Naive thymus-derived CD4-positive, alpha-beta T cell (primary cell): Measurements from ENCODE around the gene PRKAG2. TPM values are rescaled to one million over a fixed set of nuclear protein-coding genes. Genes with fewer than 3 reads are reported as not detected.

ENCODE experiments used
- ATAC-seq: fragments of 150-1000 bp; cut with Tn5 transposase; 2 replicates; pipeline ENCODE4 v1.10.0; 2021; ENCODE audit warnings: mild to moderate bottlenecking, moderate library complexity
- CTCF ChIA-PET: fragments of 350-600 bp; sonication (Branson Sonifier 250); formaldehyde crosslinking; loops from one replicate; lab custom pipeline; 2021; ENCODE audit warnings: antibody characterized with exemption; lab: Charles Lee
- POLR2A ChIA-PET: fragments of 350-600 bp; sonication (Branson Sonifier 250); formaldehyde crosslinking; loops from one replicate; lab custom pipeline; 2021; ENCODE audit warnings: antibody characterized with exemption, inconsistent platforms; lab: Charles Lee
- DNase-seq, 9 donors: peaks; one replicate each; pipeline versions ENCODE4 v3.0.0 to v3.0.0-alpha.2; 2020 to 2022; ENCODE audit warnings: mixed read lengths in 1 of 9
- H3K27ac ChIP-seq: one replicate; pipeline ENCODE4 v1.7.0; 2013; ENCODE audit warnings: mild to moderate bottlenecking, low read depth, low read length, moderate library complexity
- H3K27me3 ChIP-seq, 2 donors: one replicate each; pipeline ENCODE4 v1.7.0; 2013; ENCODE audit warnings: low read length in 2 of 2, mild to moderate bottlenecking in 2 of 2, moderate library complexity in 2 of 2; ENCODE audit not compliant: control insufficient read depth in 2 of 2, insufficient read depth in 2 of 2
- H3K36me3 ChIP-seq, 3 experiments: 1 replicate in 2 of 3; 2 replicates in 1 of 3; pipeline ENCODE4 v1.7.0; 2013; ENCODE audit warnings: low read length in 3 of 3, mild to moderate bottlenecking in 3 of 3, moderate library complexity in 1 of 3; ENCODE audit not compliant: insufficient read depth in 3 of 3, control insufficient read depth in 2 of 3
- H3K4me1 ChIP-seq, 2 donors: one replicate each; pipeline ENCODE4 v1.7.0; 2013; ENCODE audit warnings: low read length in 2 of 2, mild to moderate bottlenecking in 2 of 2, moderate library complexity in 1 of 2; ENCODE audit not compliant: control insufficient read depth in 2 of 2, insufficient read depth in 2 of 2
- H3K4me3 ChIP-seq: 2 replicates; pipeline ENCODE4 v1.7.0; 2013; ENCODE audit warnings: mild to moderate bottlenecking, low read length
- H3K9me3 ChIP-seq, 3 experiments: 1 replicate in 2 of 3; 2 replicates in 1 of 3; pipeline ENCODE4 v1.7.0; 2013; ENCODE audit warnings: low read length in 3 of 3; ENCODE audit not compliant: control insufficient read depth in 2 of 3
- H3K27ac Mint-ChIP-seq, 9 donors: one replicate each; pipeline ENCODE4 v1.8.0; 2020 to 2022; ENCODE audit warnings: mixed read lengths in 9 of 9, mild to moderate bottlenecking in 8 of 9, moderate library complexity in 5 of 9, inconsistent platforms in 2 of 9
- H3K27me3 Mint-ChIP-seq, 5 donors: one replicate each; pipeline ENCODE4 v1.8.0; 2021 to 2022; ENCODE audit warnings: mixed read lengths in 5 of 5, mild to moderate bottlenecking in 1 of 5
- H3K36me3 Mint-ChIP-seq, 5 donors: one replicate each; pipeline ENCODE4 v1.8.0; 2020 to 2022; ENCODE audit warnings: mixed read lengths in 5 of 5, mild to moderate bottlenecking in 3 of 5, inconsistent platforms in 1 of 5
- H3K4me1 Mint-ChIP-seq, 7 donors: one replicate each; pipeline ENCODE4 v1.8.0; 2020 to 2022; ENCODE audit warnings: mixed read lengths in 7 of 7, mild to moderate bottlenecking in 3 of 7, inconsistent platforms in 1 of 7
- H3K4me3 Mint-ChIP-seq, 10 donors: one replicate each; pipeline ENCODE4 v1.8.0; 2020 to 2022; ENCODE audit warnings: mild to moderate bottlenecking in 10 of 10, mixed read lengths in 10 of 10, moderate library complexity in 6 of 10, inconsistent platforms in 2 of 10
- H3K9me3 Mint-ChIP-seq, 11 donors: one replicate each; pipeline ENCODE4 v1.8.0; 2020 to 2022; ENCODE audit warnings: mixed read lengths in 11 of 11, mild to moderate bottlenecking in 4 of 11, inconsistent platforms in 1 of 11, moderate library complexity in 1 of 11
- intact Hi-C, 2 donors: fragments of 100-400 bp; cut with micrococcal nuclease; formaldehyde crosslinking; loops; one replicate each; pipeline ENCODE4 v1.15.1; 2023
- polyA plus RNA-seq, 2 donors: library from polyadenylated mRNA; unstranded; fragments of 300-500 nt; fragmentation: Illumina TruSeq; gene quantifications; one replicate each; pipeline ENCODE4 v1.2.3, GENCODE V29; 2021
- total RNA-seq, 6 experiments: library from RNA in 5 of 6; stranded (reverse) in 5 of 6; gene quantifications; 1 replicate in 5 of 6; 2 replicates in 1 of 6; pipeline ENCODE4 v1.2.3 and lab custom pipeline; 2021 to 2026

The PRKAG2 gene
- total and polyA plus RNA-seq, 7 experiments from 2014 or later: 15.0 to 74.4 (median 55.7) TPM

GRCh38 chr7:151529842-151530241, 347.1 kb downstream of the PRKAG2 start:
- Mint-ChIP-seq H3K4me3 (no peak overlapping the region), H3K4me1 (no peaks in the 10 kb centered on the region), H3K27ac (no peak overlapping the region), H3K36me3 (peaks cover 0 to 9% (median 4%) of the 10 kb centered on the region in 5 donors), H3K27me3 (peaks cover 0 to 11% (median 0%) of the 10 kb centered on the region in 5 donors), H3K9me3 (peaks cover 6 to 44% (median 13%) of the 10 kb centered on the region in 11 donors)
- intact Hi-C loops: no loop called here
- Histone ChIP-seq H3K27me3 (no peaks in the 10 kb centered on the region), H3K9me3 (peaks cover 0 to 5% (median 0%) of the 10 kb centered on the region in 3 experiments), H3K27ac (no peak overlapping the region), H3K4me3 (no peak overlapping the region), H3K36me3 (no peaks in the 10 kb centered on the region), H3K4me1 (no peaks in the 10 kb centered on the region)
- DNase-seq (no peak), ATAC-seq (no peak)
- ChIA-PET POLR2A (interaction anchor here (0.7 to 0.9 kb wide), 2 partner anchors 8 to 21 kb away, joined by 3 read pairs; no protein-coding TSS in a partner anchor), CTCF (no interaction called here)

- no peak overlapping the region for H3K27ac Mint-ChIP-seq
- peaks cover 0 to 3% (median 2%) of the 10 kb centered on the region in 5 donors for H3K36me3 Mint-ChIP-seq
- H3K27me3 ChIP-seq: no peaks in the 10 kb centered on the region
- H3K4me1 ChIP-seq: peaks cover 7 to 8% of the 10 kb centered on the region in 2 donors
- H3K9me3 Mint-ChIP-seq: peaks cover 0 to 19% (median 4%) of the 10 kb centered on the region in 11 donors
- peaks cover 0 to 15% (median 0%) of the 10 kb centered on the region in 5 donors for H3K27me3 Mint-ChIP-seq
- peaks cover 0 to 2% (median 0%) of the 10 kb centered on the region in 3 experiments for H3K9me3 ChIP-seq
- H3K4me3 ChIP-seq: no peak overlapping the region
- ChIA-PET CTCF (interaction anchor here (1.9 kb wide), 1 partner anchor 107 kb away, joined by 6 read pairs; no protein-coding TSS in a partner anchor), POLR2A (interaction anchor here (0.6 kb wide), 1 partner anchor 40 kb away, joined by 3 read pairs; no protein-coding TSS in a partner anchor)
- no peak overlapping the region for H3K27ac ChIP-seq
- H3K36me3 ChIP-seq: no peaks in the 10 kb centered on the region
- DNase-seq (no peak), ATAC-seq (no peak)
- intact Hi-C loops: loop anchor here in 1 of 2 donors (5.0 kb wide), 1 partner anchor 1152 kb away; the partner anchor contains the start of gene XRCC2
- peaks cover 0 to 9% (median 3%) of the 10 kb centered on the region in 7 donors for H3K4me1 Mint-ChIP-seq
- H3K4me3 Mint-ChIP-seq: no peak overlapping the region
Measured at GRCh38 chr7:151524845-151525244, 352.1 kb downstream of the PRKAG2 start.

GRCh38 chr7:151524331-151524730, 352.6 kb downstream of the PRKAG2 start:
- no peaks in the 10 kb centered on the region for H3K27me3 ChIP-seq
- Mint-ChIP-seq H3K4me1 (peaks cover 0 to 9% (median 3%) of the 10 kb centered on the region in 7 donors), H3K9me3 (peaks cover 0 to 17% (median 4%) of the 10 kb centered on the region in 11 donors), H3K4me3 (no peak overlapping the region), H3K27ac (no peak overlapping the region), H3K27me3 (peaks cover 0 to 16% (median 0%) of the 10 kb centered on the region in 5 donors), H3K36me3 (peaks cover 0 to 5% (median 0%) of the 10 kb centered on the region in 5 donors)
- POLR2A ChIA-PET: no interaction called here
- H3K36me3 ChIP-seq: no peaks in the 10 kb centered on the region
- no peaks in the 10 kb centered on the region for H3K9me3 ChIP-seq
- CTCF ChIA-PET: interaction anchor here (1.9 kb wide), 1 partner anchor 108 kb away, joined by 6 read pairs; no protein-coding TSS in a partner anchor
- no peak overlapping the region for H3K27ac ChIP-seq
- DNase-seq (no peak), ATAC-seq (no peak)
- H3K4me1 ChIP-seq: peaks cover 7 to 8% of the 10 kb centered on the region in 2 donors
- intact Hi-C loops: loop anchor here in 1 of 2 donors (5.0 kb wide), 1 partner anchor 1153 kb away; the partner anchor contains the start of gene XRCC2
- H3K4me3 ChIP-seq: no peak overlapping the region

- peak overlapping the region in 7 of 9 donors; percentile 95 to 99 (median 98) for H3K27ac Mint-ChIP-seq
- intact Hi-C loops: loop anchor here (1.0 to 5.0 kb wide), 9 partner anchors 112 to 1157 kb away; partner anchors contain the start of genes GALNT11 (in 1 of the 2), PRKAG2 (in 1 of the 2) and XRCC2 (in 1 of the 2)
- POLR2A ChIA-PET: interaction anchor here (0.6 to 2.1 kb wide), 6 partner anchors 12 to 356 kb away, joined by 3 to 11 read pairs (median 4); partner anchors contain the start of gene PRKAG2
- DNase-seq (peak in 8 of 9 donors; percentile 5 to 42 (median 32)), ATAC-seq (no peak)
- Histone ChIP-seq H3K27me3 (no peaks in the 10 kb centered on the region), H3K4me3 (peak overlapping the region; percentile 91), H3K9me3 (no peaks in the 10 kb centered on the region), H3K36me3 (no peaks in the 10 kb centered on the region), H3K4me1 (peaks cover 22 to 24% of the 10 kb centered on the region in 2 donors), H3K27ac (peak overlapping the region; percentile 65)
- H3K4me1 Mint-ChIP-seq: peaks cover 25 to 36% (median 32%) of the 10 kb centered on the region in 7 donors
- H3K4me3 Mint-ChIP-seq: peak overlapping the region; percentile 87 to 97 (median 94)
- H3K36me3 Mint-ChIP-seq: peaks cover 0 to 5% (median 0%) of the 10 kb centered on the region in 5 donors
- H3K27me3 Mint-ChIP-seq: peaks cover 0 to 12% (median 0%) of the 10 kb centered on the region in 5 donors
- H3K9me3 Mint-ChIP-seq: peaks cover 0 to 8% (median 0%) of the 10 kb centered on the region in 11 donors
- CTCF ChIA-PET: no interaction called here
Measured at GRCh38 chr7:151520419-151521261, 356.3 kb downstream of the PRKAG2 start.

GRCh38 chr7:151519765-151520418, 357.0 kb downstream of the PRKAG2 start, which contains the start of gene RHEB:
Gene RHEB (minus strand): TSS chr7:151519895. CDS start chr7:151519511, 384 bp downstream.
- Mint-ChIP-seq H3K4me3 (peak within 1 kb of the TSS; percentile 87 to 97 (median 94)), H3K27ac (peak within 1 kb of the TSS; percentile 94 to 99 (median 98)), H3K36me3 (peaks cover 0 to 5% (median 0%) of the 10 kb centered on the region in 5 donors), H3K4me1 (peaks cover 32 to 44% (median 36%) of the 10 kb centered on the region in 7 donors), H3K9me3 (peaks cover 0 to 8% (median 0%) of the 10 kb centered on the region in 11 donors), H3K27me3 (peaks cover 0 to 12% (median 0%) of the 10 kb centered on the region in 5 donors)
- peak; percentile 91 for ATAC-seq
- no peaks in the 10 kb centered on the region for H3K36me3 ChIP-seq
- H3K4me1 ChIP-seq: peaks cover 24 to 26% of the 10 kb centered on the region in 2 donors
- POLR2A ChIA-PET: interaction anchor here (0.6 to 2.1 kb wide), 6 partner anchors 11 to 357 kb away, joined by 3 to 11 read pairs (median 4); partner anchors contain the start of gene PRKAG2
- peak within 1 kb of the TSS; percentile 88 for H3K27ac ChIP-seq
- CTCF ChIA-PET: interaction anchor here (0.5 kb wide), 1 partner anchor 115 kb away, joined by 4 read pairs; no protein-coding TSS in a partner anchor
- peak; percentile 93 to 99 (median 98) for DNase-seq
- intact Hi-C loops: loop anchor here (1.0 to 10.0 kb wide), 24 partner anchors 23 to 1895 kb away; partner anchors contain the start of genes ABCF2 (in 2 of the 2), FASTK (in 2 of the 2), TMUB1 (in 2 of the 2) and AGAP3 (in 1 of the 2)
- no peaks in the 10 kb centered on the region for H3K27me3 ChIP-seq
- no peaks in the 10 kb centered on the region for H3K9me3 ChIP-seq
- H3K4me3 ChIP-seq: peak within 1 kb of the TSS; percentile 91
